NCI-H2107 (cell line): ENCODE results near the gene AFF4.

Source experiments
- DNase-seq: peaks from one replicate; lab custom pipeline; 2025; lab: John Stamatoyannopoulos, UW

Gene AFF4

GRCh38 chr5:132853790-132854189 is 109.6 kb downstream of the AFF4 start:
- no peak for DNase-seq

GRCh38 chr5:132853323-132853722 is 110.1 kb downstream of the AFF4 start:
- DNase-seq: no peak

- no peak for DNase-seq
Measured at GRCh38 chr5:132850066-132850465, 113.4 kb downstream of the AFF4 start.

GRCh38 chr5:132849347-132849746 is 114.1 kb downstream of the AFF4 start:
- DNase-seq: no peak

- no peak for DNase-seq
Measured at GRCh38 chr5:132848270-132848669, 115.2 kb downstream of the AFF4 start.

GRCh38 chr5:132841305-132841704 is 122.1 kb downstream of the AFF4 start:
- DNase-seq: no peak

- DNase-seq: no peak
Measured at GRCh38 chr5:132840896-132841295, 122.5 kb downstream of the AFF4 start.

GRCh38 chr5:132840313-132840712 is 123.1 kb downstream of the AFF4 start:
- DNase-seq: no peak

- no peak for DNase-seq
Measured at GRCh38 chr5:132839426-132840301, 123.8 kb downstream of the AFF4 start.

GRCh38 chr5:132838516-132839282 is 124.7 kb downstream of the AFF4 start:
- DNase-seq: no peak

GRCh38 chr5:132837868-132838267 is 125.6 kb downstream of the AFF4 start:
- no peak for DNase-seq

- DNase-seq: no peak
Measured at GRCh38 chr5:132836852-132837251, 126.6 kb downstream of the AFF4 start.

GRCh38 chr5:132834057-132834456 is 129.4 kb downstream of the AFF4 start:
- no peak for DNase-seq

GRCh38 chr5:132832612-132833011 is 130.8 kb downstream of the AFF4 start:
- DNase-seq: no peak

GRCh38 chr5:132831095-132831860 is 132.2 kb downstream of the AFF4 start:
- no peak for DNase-seq

- DNase-seq: no peak
Measured at GRCh38 chr5:132830436-132831094, 132.9 kb downstream of the AFF4 start, which contains the start of gene SHROOM1. SHROOM1 (minus strand) TSS chr5:132830647; CDS start chr5:132826140, 4,507 bp downstream.

GRCh38 chr5:132829742-132830435 is 133.5 kb downstream of the AFF4 start:
- DNase-seq: peak; percentile 16

GRCh38 chr5:132828846-132829494 is 134.5 kb downstream of the AFF4 start:
- DNase-seq: no peak

- no peak for DNase-seq
Measured at GRCh38 chr5:132827943-132828673, 135.3 kb downstream of the AFF4 start.
